IMR-90 (cell line): ENCODE measurements around the gene APOL5. TPM values are rescaled to one million over a fixed set of nuclear protein-coding genes. Genes with fewer than 3 reads are reported as not detected.

Experiments
- ATAC-seq: fragments of 200-7000 bp; cut with Tn5 transposase; 2 replicates; pipeline ENCODE4 v1.9.1; 2020; ENCODE audit warnings: low read depth, mild to moderate bottlenecking, moderate library complexity
- BruUV-seq: library from RNA; stranded (reverse); fragments of 400-500 nt; replicated peaks from 2 replicates; lab custom pipeline; 2021; lab: Mats Ljungman, UMichigan
- CTCF ChIA-PET: fragments of 300-600 bp; formaldehyde crosslinking; extraction: SDS; loops from one replicate; lab custom pipeline; 2021; ENCODE audit warnings: antibody characterized with exemption; lab: Yijun Ruan, JAX
- POLR2A ChIA-PET: fragments of 300-600 bp; sonication (Branson Sonifier 250); formaldehyde crosslinking; loops from one replicate; lab custom pipeline; 2022; ENCODE audit warnings: antibody characterized with exemption; ENCODE audit not compliant: unreplicated experiment; lab: Charles Lee
- DNase-seq: peaks from one replicate; pipeline ENCODE4 v3.0.0; 2013
- H2AFZ ChIP-seq: replicated peaks from 2 replicates; pipeline ENCODE3; 2013; ENCODE audit warnings: low read length, mild to moderate bottlenecking; ENCODE audit not compliant: poor library complexity
- H2AK5ac ChIP-seq: 2 replicates; pipeline ENCODE4 v1.6.1; 2013; ENCODE audit warnings: low read depth, low read length, inconsistent platforms
- H2AK9ac ChIP-seq: replicated peaks from 2 replicates; pipeline ENCODE3; 2013; ENCODE audit warnings: mild to moderate bottlenecking, low read depth, low read length, moderate library complexity; ENCODE audit not compliant: poor library complexity
- H2BK120ac ChIP-seq: 2 replicates; pipeline ENCODE4 v1.6.1; 2013; ENCODE audit warnings: low read depth, low read length, inconsistent platforms
- H2BK15ac ChIP-seq: 3 replicates; pipeline ENCODE4 v1.6.1; 2013; ENCODE audit warnings: low read depth, low read length, inconsistent platforms
- H2BK20ac ChIP-seq: 2 replicates; pipeline ENCODE4 v1.6.1; 2013; ENCODE audit warnings: low read depth, mild to moderate bottlenecking, inconsistent platforms, low read length, moderate library complexity
- H2BK5ac ChIP-seq: 2 replicates; pipeline ENCODE4 v1.6.1; 2013; ENCODE audit warnings: mild to moderate bottlenecking, low read depth, low read length, inconsistent platforms; ENCODE audit not compliant: poor library complexity, severe bottlenecking
- H3K14ac ChIP-seq: replicated peaks from 2 replicates; pipeline ENCODE4 v1.6.1; 2013; ENCODE audit warnings: low read depth, low read length, inconsistent platforms
- H3K18ac ChIP-seq: 2 replicates; pipeline ENCODE4 v1.6.1; 2013; ENCODE audit warnings: low read depth, low read length, control low read depth
- H3K23ac ChIP-seq: 2 replicates; pipeline ENCODE4 v1.6.1; 2013; ENCODE audit warnings: low read depth, low read length, inconsistent platforms
- H3K27ac ChIP-seq: 2 replicates; pipeline ENCODE4 v1.5.1; 2013; ENCODE audit warnings: mild to moderate bottlenecking, control low read depth, low read length; ENCODE audit not compliant: insufficient read depth
- H3K27me3 ChIP-seq: 2 replicates; pipeline ENCODE4 v1.6.1; 2013; ENCODE audit warnings: low read length; ENCODE audit not compliant: control insufficient read depth, insufficient read depth
- H3K36me3 ChIP-seq: 2 replicates; pipeline ENCODE4 v1.6.1; 2013; ENCODE audit warnings: low read length, mixed read lengths; ENCODE audit not compliant: control insufficient read depth, insufficient read depth
- H3K4ac ChIP-seq: 2 replicates; pipeline ENCODE4 v1.6.1; 2013; ENCODE audit warnings: low read depth, low read length, inconsistent platforms
- H3K4me1 ChIP-seq: 2 replicates; pipeline ENCODE4 v1.6.1; 2013; ENCODE audit warnings: low read length, mixed read lengths; ENCODE audit not compliant: control insufficient read depth, insufficient read depth
- H3K4me2 ChIP-seq: 2 replicates; pipeline ENCODE4 v1.6.1; 2013; ENCODE audit warnings: low read depth, mild to moderate bottlenecking, control low read depth, low read length, moderate library complexity
- H3K4me3 ChIP-seq: 2 replicates; pipeline ENCODE4 v1.5.1; 2013; ENCODE audit warnings: low read depth, mild to moderate bottlenecking, control low read depth, low read length, moderate library complexity; ENCODE audit not compliant: insufficient read depth
- H3K56ac ChIP-seq: 2 replicates; pipeline ENCODE4 v1.6.1; 2013; ENCODE audit warnings: low read length, inconsistent platforms; ENCODE audit not compliant: insufficient read depth; ENCODE audit errors: extremely low read depth
- H3K79me1 ChIP-seq, 2 experiments: 2 replicates each; pipeline ENCODE4 v1.6.1; 2013; ENCODE audit warnings: low read length in 2 of 2, inconsistent platforms in 1 of 2, low read depth in 1 of 2
- H3K9ac ChIP-seq: 2 replicates; pipeline ENCODE4 v1.6.1; 2013; ENCODE audit warnings: low read depth, low read length, control low read depth
- H3K9me1 ChIP-seq: 2 replicates; pipeline ENCODE4 v1.6.1; 2013; ENCODE audit warnings: low read length, inconsistent platforms; ENCODE audit not compliant: insufficient read depth
- H3K9me3 ChIP-seq: 2 replicates; pipeline ENCODE4 v1.6.1; 2013; ENCODE audit warnings: low read length; ENCODE audit not compliant: control insufficient read depth, insufficient read depth
- H4K20me1 ChIP-seq: 2 replicates; pipeline ENCODE4 v1.6.1; 2013; ENCODE audit warnings: low read length, inconsistent platforms; ENCODE audit not compliant: insufficient read depth
- H4K5ac ChIP-seq: 2 replicates; pipeline ENCODE4 v1.6.1; 2013; ENCODE audit warnings: mild to moderate bottlenecking, low read depth, low read length, control low read depth
- H4K8ac ChIP-seq, 2 experiments: 2 replicates each; pipeline ENCODE4 v1.6.1; 2013; ENCODE audit warnings: low read depth in 2 of 2, low read length in 2 of 2, control low read depth in 1 of 2, inconsistent platforms in 1 of 2
- H4K91ac ChIP-seq: 2 replicates; pipeline ENCODE4 v1.6.1; 2013; ENCODE audit warnings: low read depth, low read length, inconsistent platforms; ENCODE audit not compliant: insufficient read depth
- BHLHE40 ChIP-seq: fragments of 150-350 bp; IDR thresholded peaks from 2 replicates; pipeline ENCODE4 v1.6.1; 2016; ENCODE audit warnings: mild to moderate bottlenecking, low read depth, low read length
- CEBPB ChIP-seq: IDR thresholded peaks from 2 replicates; pipeline ENCODE4 v1.6.1; 2012; ENCODE audit warnings: low read depth, low read length, improper control_type of control experiment
- CHD1 ChIP-seq: IDR thresholded peaks from 2 replicates; pipeline ENCODE4 v1.6.1; 2012; ENCODE audit warnings: low read depth, low read length, improper control_type of control experiment
- FOS ChIP-seq: fragments of 150-350 bp; IDR thresholded peaks from 2 replicates; pipeline ENCODE4 v1.6.1; 2016; ENCODE audit warnings: low read depth, low read length
- MAFK ChIP-seq: IDR thresholded peaks from 2 replicates; pipeline ENCODE4 v1.6.1; 2012; ENCODE audit warnings: low read depth, low read length, improper control_type of control experiment
- MAZ ChIP-seq: IDR thresholded peaks from 2 replicates; pipeline ENCODE4 v1.6.1; 2012; ENCODE audit warnings: low read depth, mild to moderate bottlenecking, low read length, improper control_type of control experiment, moderate library complexity, borderline replicate concordance
- MXI1 ChIP-seq: IDR thresholded peaks from 2 replicates; pipeline ENCODE4 v1.6.1; 2012; ENCODE audit warnings: low read depth, mild to moderate bottlenecking, low read length, moderate library complexity, borderline replicate concordance
- NFE2L2 ChIP-seq: fragments of 150-350 bp; IDR thresholded peaks from 2 replicates; pipeline ENCODE4 v1.6.1; 2016; ENCODE audit warnings: low read depth, mild to moderate bottlenecking, low read length
- POLR2A ChIP-seq: IDR thresholded peaks from 2 replicates; pipeline ENCODE4 v1.6.1; 2012; ENCODE audit warnings: mild to moderate bottlenecking, low read depth, low read length
- RAD21 ChIP-seq: IDR thresholded peaks from 2 replicates; pipeline ENCODE4 v1.6.1; 2012; ENCODE audit warnings: low read length, improper control_type of control experiment
- RCOR1 ChIP-seq: IDR thresholded peaks from 2 replicates; pipeline ENCODE4 v1.6.1; 2012; ENCODE audit warnings: mild to moderate bottlenecking, low read length, improper control_type of control experiment; ENCODE audit not compliant: insufficient replicate concordance
- RFX5 ChIP-seq: IDR thresholded peaks from 2 replicates; pipeline ENCODE4 v1.8.0; 2012; ENCODE audit warnings: low read depth, mild to moderate bottlenecking, low read length, moderate library complexity
- SMC3 ChIP-seq: fragments of 150-350 bp; IDR thresholded peaks from 2 replicates; pipeline ENCODE4 v1.6.1; 2016; ENCODE audit warnings: low read depth, mild to moderate bottlenecking, antibody characterized with exemption, low read length, moderate library complexity
- USF2 ChIP-seq: fragments of 150-350 bp; IDR thresholded peaks from 2 replicates; pipeline ENCODE4 v1.6.1; 2017; ENCODE audit warnings: mild to moderate bottlenecking, antibody characterized with exemption, low read length, low read depth
- WGBS, 2 experiments: methylation state at CpG; one replicate each; pipeline versions ENCODE4 v1.1.5 to v1.1.7; 2013; ENCODE audit warnings: missing lambda C conversion rate in 2 of 2; ENCODE audit not compliant: insufficient read length in 1 of 2; ENCODE audit errors: extremely low coverage in 2 of 2; 5-methylcytosine and 5-hydroxymethylcytosine counted together
- dilution Hi-C: fragments of 300-500 bp; cut with HindIII; formaldehyde crosslinking; loops from one replicate; pipeline ENCODE4 v1.14.3; 2018; ENCODE audit warnings: low sequenced_read_pairs; ENCODE audit not compliant: unreplicated experiment
- in situ Hi-C: fragments of 300-500 bp; cut with MboI; formaldehyde crosslinking; loops from 3 replicates; pipeline ENCODE4 v1.14.3; 2019; ENCODE audit warnings: low sequenced_read_pairs, inconsistent platforms, mixed read lengths
- intact Hi-C: fragments of 100-400 bp; cut with micrococcal nuclease; formaldehyde crosslinking; loops from 2 replicates; pipeline ENCODE4 v1.10.0; 2022
- polyA plus RNA-seq, 3 experiments: library from polyadenylated mRNA; depleted of rRNA; stranded (reverse); fragments of >200 nt; gene quantifications; 2 replicates each; pipeline ENCODE4 v1.2.3, GENCODE V29; 2012; ENCODE audit warnings: low replicate concordance in 1 of 3
- total RNA-seq: library from RNA; depleted of rRNA; stranded (reverse); fragments of >200 nt; gene quantifications from 2 replicates; pipeline ENCODE4 v1.2.3, GENCODE V29; 2012
- TF ChIP-seq, protein P1 (sequence below): fragments of 150-350 bp; IDR thresholded peaks from 2 replicates; pipeline ENCODE4 v1.6.1; 2016; ENCODE audit warnings: low read depth, mild to moderate bottlenecking, low read length, moderate library complexity, borderline replicate concordance

The APOL5 gene
- total and polyA plus RNA-seq, 2 of the 4 experiments (the other 2 are of a cell fraction): 0.15 to 0.18 TPM

DNA sequence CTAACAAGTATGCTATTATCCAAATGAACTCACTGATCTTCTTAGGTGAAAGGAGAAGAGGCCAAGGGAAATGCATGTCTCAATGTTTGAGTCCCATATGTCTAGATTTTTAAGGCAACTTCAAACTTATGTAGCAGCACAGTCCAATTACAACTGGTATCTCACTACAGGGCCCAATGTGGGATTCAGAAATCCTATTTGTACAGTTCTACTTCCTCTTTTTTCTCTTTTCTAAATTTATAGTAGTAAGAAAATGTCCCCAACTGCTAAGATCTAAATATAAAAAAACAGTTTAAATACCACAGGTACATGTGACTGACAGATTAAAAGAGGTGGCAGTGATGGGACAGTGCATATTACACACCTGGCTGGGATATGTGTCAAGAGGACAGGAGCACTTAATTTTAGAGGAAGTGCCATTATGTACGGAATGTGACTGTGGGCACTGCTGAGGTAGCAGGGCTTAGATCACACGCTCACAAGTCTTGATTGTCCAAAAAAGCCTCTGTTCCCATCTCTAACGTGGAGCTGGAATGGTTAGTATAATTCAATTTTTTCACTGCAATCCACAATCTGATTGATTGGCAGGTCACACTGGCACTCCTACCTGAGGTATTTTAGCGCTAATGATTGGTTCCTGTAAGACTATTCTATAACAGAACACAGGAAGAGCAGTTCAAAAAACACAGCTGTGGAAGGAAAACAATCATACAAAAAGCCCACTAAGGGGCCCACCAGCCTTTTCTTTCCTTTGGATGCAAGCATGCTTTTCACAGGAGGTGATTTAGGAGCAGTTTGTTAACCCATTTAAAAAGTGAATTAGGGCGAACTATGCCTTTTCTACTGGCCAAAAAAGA is 34.6 kb downstream of the APOL5 start (continued):
- TF ChIP-seq MAFK: no peak

GRCh38 chr22:35752863-35753189 is 35.2 kb downstream of the APOL5 start:
- Histone ChIP-seq H3K18ac (peak overlapping the region; percentile 62; the same call in 1 of the 2 replicates), H4K20me1 (no peaks in the 10 kb centered on the region), H3K27ac (no peak overlapping the region), H3K9me1 (peaks cover 9% of the 10 kb centered on the region), H3K4me3 (no peak overlapping the region), H3K56ac (no peak overlapping the region), H3K9me3 (no peaks in the 10 kb centered on the region), H2BK20ac (no peak overlapping the region), H3K79me1 (peaks cover 14 to 46% of the 10 kb centered on the region in 2 experiments), H2AK9ac (no peak overlapping the region), H4K8ac (no peak overlapping the region), H3K36me3 (peaks cover 11% of the 10 kb centered on the region), H3K27me3 (no peaks in the 10 kb centered on the region), H3K4me1 (peaks cover 7% of the 10 kb centered on the region), H2AFZ (no peak overlapping the region), H3K14ac (no peak overlapping the region), H2BK5ac (peak overlapping the region; percentile 2), H2BK120ac (no peak overlapping the region), H3K4me2 (peak overlapping the region; percentile 79), H2BK15ac (no peak overlapping the region), H4K5ac (0 out of 2 replicates have a peak overlapping the region, but pooled peaks have one; percentile 41), H3K4ac (no peak overlapping the region), H3K23ac (no peak overlapping the region), H4K91ac (no peak overlapping the region), H2AK5ac (no peak overlapping the region), H3K9ac (no peak overlapping the region)
- dilution Hi-C loops (no loop called here), in situ Hi-C loops (no loop called here), intact Hi-C loops (no loop called here)
- WGBS, 2 experiments: no CpG with 5 or more reads among the region's 3 CpGs
- TF ChIP-seq RAD21 (no peak), CHD1 (no peak), MXI1 (no peak), CEBPB (no peak), RCOR1 (no peak), BHLHE40 (no peak), FOS (no peak), NFE2L2 (no peak), POLR2A (no peak), MAFK (no peak), RFX5 (no peak), MAZ (no peak), SMC3 (no peak), USF2 (no peak)
- TF ChIP-seq, protein P1, sequence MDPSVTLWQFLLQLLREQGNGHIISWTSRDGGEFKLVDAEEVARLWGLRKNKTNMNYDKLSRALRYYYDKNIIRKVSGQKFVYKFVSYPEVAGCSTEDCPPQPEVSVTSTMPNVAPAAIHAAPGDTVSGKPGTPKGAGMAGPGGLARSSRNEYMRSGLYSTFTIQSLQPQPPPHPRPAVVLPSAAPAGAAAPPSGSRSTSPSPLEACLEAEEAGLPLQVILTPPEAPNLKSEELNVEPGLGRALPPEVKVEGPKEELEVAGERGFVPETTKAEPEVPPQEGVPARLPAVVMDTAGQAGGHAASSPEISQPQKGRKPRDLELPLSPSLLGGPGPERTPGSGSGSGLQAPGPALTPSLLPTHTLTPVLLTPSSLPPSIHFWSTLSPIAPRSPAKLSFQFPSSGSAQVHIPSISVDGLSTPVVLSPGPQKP: no peak
- CTCF ChIA-PET: no interaction called here
- no TSS peak for BruUV-seq
- DNase-seq (no peak), ATAC-seq (peak; percentile 64)
- POLR2A ChIA-PET: no interaction called here
